ENCODE data around the gene MEIOSIN.

MEIOSIN gene

GRCh38 chr19:45733160-45733810, at the start of gene MEIOSIN:
Gene MEIOSIN, plus strand, starts transcription at chr19:45733439. Its CDS starts 1,938 bp downstream, at chr19:45735377.
- no peak for TF ChIP-seq FOXM1 (IDR thresholded peaks at IDR 0.05; ENCODE audit: borderline replicate concordance, low read depth)
- TF ChIP-seq ZBTB7A (IDR thresholded peaks at IDR 0.05; ENCODE audit: low read depth), result no peak
- TF ChIP-seq EP300 (IDR thresholded peaks at IDR 0.05; ENCODE audit: borderline replicate concordance), result no peak
- TF ChIP-seq NFIC (IDR thresholded peaks at IDR 0.05), result no peak
- TF ChIP-seq MAX (IDR thresholded peaks at IDR 0.05), result no peak
- no peak for TF ChIP-seq USF1 (IDR thresholded peaks at IDR 0.05)
- no peak for TF ChIP-seq TEAD4 (IDR thresholded peaks at IDR 0.05)

GRCh38 chr19:45687599-45687998, 45.6 kb upstream of the MEIOSIN start:
- no peak for TF ChIP-seq TEAD4 (IDR thresholded peaks at IDR 0.05)
- no peak for TF ChIP-seq MAX (IDR thresholded peaks at IDR 0.05)
- TF ChIP-seq USF1 (IDR thresholded peaks at IDR 0.05), result no peak
- no peak for TF ChIP-seq FOXM1 (IDR thresholded peaks at IDR 0.05; ENCODE audit: borderline replicate concordance, low read depth)
- no peak for TF ChIP-seq REST (IDR thresholded peaks at IDR 0.05; ENCODE audit: low read depth)
- no peak for TF ChIP-seq EP300 (IDR thresholded peaks at IDR 0.05; ENCODE audit: borderline replicate concordance)
- TF ChIP-seq TAF1 (IDR thresholded peaks at IDR 0.05; ENCODE audit: low read depth), result no peak
- TF ChIP-seq YY1 (IDR thresholded peaks at IDR 0.05; ENCODE audit: low read depth), result no peak
- TF ChIP-seq RAD21 (IDR thresholded peaks at IDR 0.05; ENCODE audit: low read depth), result no peak
- no peak for TF ChIP-seq TCF12 (IDR thresholded peaks at IDR 0.05; ENCODE audit: low read depth)
- TF ChIP-seq EGR1 (IDR thresholded peaks at IDR 0.05), result no peak
- no peak for TF ChIP-seq CREB1 (IDR thresholded peaks at IDR 0.05; ENCODE audit: low read depth)
- TF ChIP-seq ZBTB7A (IDR thresholded peaks at IDR 0.05; ENCODE audit: low read depth), result no peak
- no peak for TF ChIP-seq NFIC (IDR thresholded peaks at IDR 0.05)
- no peak for TF ChIP-seq CEBPB (IDR thresholded peaks at IDR 0.05)

GRCh38 chr19:45691516-45692186, 41.6 kb upstream of the MEIOSIN start, which contains the start of gene SNRPD2:
Gene SNRPD2, minus strand, starts transcription at chr19:45691953. Its CDS starts 65 bp downstream, at chr19:45691888.
- TF ChIP-seq YY1 (IDR thresholded peaks at IDR 0.05; ENCODE audit: low read depth) (peak; percentile 52; the same call in 1 of the 2 replicates), ZBTB7A (IDR thresholded peaks at IDR 0.05; ENCODE audit: low read depth) (no peak), TCF12 (IDR thresholded peaks at IDR 0.05; ENCODE audit: low read depth) (0 out of 2 replicates have a peak, but pooled peaks have one; percentile 34), TAF1 (IDR thresholded peaks at IDR 0.05; ENCODE audit: low read depth) (peak; percentile 92), CEBPB (IDR thresholded peaks at IDR 0.05) (no peak), CREB1 (IDR thresholded peaks at IDR 0.05; ENCODE audit: low read depth) (no peak), USF1 (IDR thresholded peaks at IDR 0.05) (peak; percentile 63; the same call in 1 of the 2 replicates), MAX (IDR thresholded peaks at IDR 0.05) (peak; percentile 89)

- peak; percentile 70 for TF ChIP-seq YY1 (IDR thresholded peaks at IDR 0.05; ENCODE audit: low read depth)
- TF ChIP-seq TEAD4 (IDR thresholded peaks at IDR 0.05), result 0 out of 2 replicates have a peak, but pooled peaks have one; percentile 27
- TF ChIP-seq MAX (IDR thresholded peaks at IDR 0.05), result peak; percentile 80
- no peak for TF ChIP-seq USF1 (IDR thresholded peaks at IDR 0.05)
- peak; percentile 56; the same call in 1 of the 2 replicates for TF ChIP-seq TAF1 (IDR thresholded peaks at IDR 0.05; ENCODE audit: low read depth)
- peak; percentile 64; the same call in 1 of the 2 replicates for TF ChIP-seq CREB1 (IDR thresholded peaks at IDR 0.05; ENCODE audit: low read depth)
- no peak for TF ChIP-seq EGR1 (IDR thresholded peaks at IDR 0.05)
- TF ChIP-seq ZBTB7A (IDR thresholded peaks at IDR 0.05; ENCODE audit: low read depth), result peak; percentile 87
- no peak for TF ChIP-seq RAD21 (IDR thresholded peaks at IDR 0.05; ENCODE audit: low read depth)
- TF ChIP-seq REST (IDR thresholded peaks at IDR 0.05; ENCODE audit: low read depth), result no peak
- peak; percentile 41; the same call in 1 of the 2 replicates for TF ChIP-seq NFIC (IDR thresholded peaks at IDR 0.05)
These were observed 40.8 kb upstream of the MEIOSIN start, which contains the start of gene QPCTL for GRCh38 chr19:45692187-45693105. Gene QPCTL, plus strand, starts transcription at chr19:45692666. Its CDS starts 38 bp downstream, at chr19:45692704.
